HG03378 (cell line): ENCODE data around the gene LTBP3.

Source experiments
- ATAC-seq: cut with Tn5 transposase; IDR thresholded peaks from one replicate; pipeline ENCODE4 v1.9.1; 2021; ENCODE audit warnings: mild to moderate bottlenecking, moderate library complexity; ENCODE audit not compliant: unreplicated experiment

The LTBP3 gene

DNA sequence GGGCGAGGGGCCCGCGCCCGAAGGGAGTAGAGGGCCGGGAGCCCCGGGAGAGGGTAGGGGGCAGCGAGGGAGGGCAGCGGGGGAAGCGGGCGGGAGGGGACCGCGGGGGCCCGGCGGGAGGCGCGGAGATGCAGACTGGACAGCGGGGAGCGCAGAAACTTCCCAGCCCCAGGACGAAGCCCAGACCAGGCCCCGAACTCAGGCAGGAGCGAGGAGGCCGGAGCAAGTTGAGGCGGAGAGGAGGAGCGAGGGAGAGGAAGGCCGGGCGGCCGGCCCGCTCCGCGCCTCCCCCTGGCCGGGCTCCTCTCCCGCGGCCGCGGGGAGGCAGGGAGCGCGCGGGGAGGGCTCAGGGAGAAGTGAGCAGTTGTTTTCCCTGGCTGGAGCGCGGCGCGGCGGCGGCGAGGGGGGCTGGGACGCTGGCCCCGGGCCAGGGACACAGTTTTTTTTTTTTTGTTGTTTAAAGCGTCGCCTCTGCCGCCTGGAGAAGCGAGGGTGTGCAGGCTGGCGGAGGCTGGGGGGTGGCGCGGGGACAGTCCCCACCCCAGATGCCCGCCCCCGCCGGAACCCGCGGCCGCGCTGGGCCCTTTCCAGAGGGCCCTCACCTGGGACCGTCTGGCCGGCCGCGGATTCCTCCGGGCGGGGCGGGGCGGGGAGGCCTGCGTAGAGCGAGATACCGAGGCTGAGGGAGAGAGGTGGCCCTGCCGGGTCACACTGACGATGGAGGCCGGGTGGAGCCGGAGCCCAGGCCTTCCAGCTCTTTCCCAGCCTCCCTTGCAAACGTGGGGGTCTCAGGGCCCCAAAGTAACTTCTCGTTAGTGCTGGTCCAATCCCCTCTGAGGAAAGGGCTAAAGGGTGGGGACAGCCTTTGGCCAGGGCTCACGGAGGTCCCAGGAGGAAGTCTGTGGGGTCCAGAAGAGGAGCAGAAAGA, at the start of gene LTBP3:
TSS of gene LTBP3 (minus strand) at position 358 of the 928 bp plus-strand sequence. CDS start 400 bp downstream, outside the sequence.
- ATAC-seq, result no peak

DNA sequence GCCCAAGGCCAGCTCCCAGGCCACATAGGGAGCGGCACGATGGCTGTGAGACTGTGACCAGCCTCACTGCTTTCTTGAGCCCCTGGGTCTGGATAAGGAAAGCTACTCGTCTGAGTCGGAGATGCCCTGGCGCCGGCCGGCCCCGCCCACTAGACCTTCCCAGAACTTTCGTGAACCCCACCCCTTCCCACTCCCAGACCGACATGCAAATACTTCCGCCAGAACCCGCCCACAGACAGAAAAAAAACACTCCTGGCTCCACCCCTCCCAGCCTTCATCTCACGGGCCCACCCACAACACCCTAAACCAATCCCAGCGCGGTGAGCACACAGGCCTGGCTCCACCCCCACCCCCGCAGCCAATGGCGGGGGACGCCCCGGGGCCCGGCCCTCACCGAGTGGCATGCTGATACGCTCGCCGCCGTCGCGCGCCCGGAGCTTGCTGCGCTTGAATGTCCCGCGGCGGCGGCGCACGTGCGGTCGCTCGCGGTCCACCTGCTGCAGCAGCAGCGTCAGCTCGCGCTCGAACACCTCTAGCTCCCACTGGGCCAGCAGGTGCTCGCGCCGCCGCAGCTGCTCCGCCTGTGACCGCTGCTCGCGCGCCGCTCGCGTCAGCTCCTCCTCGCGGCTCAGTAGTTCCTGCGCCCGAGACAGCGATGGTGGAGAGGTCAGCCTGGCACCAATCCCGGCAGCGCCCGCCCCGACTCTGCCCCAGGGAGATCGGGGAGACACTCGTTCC, 48.9 kb upstream of the LTBP3 start:
- ATAC-seq, result no peak

DNA sequence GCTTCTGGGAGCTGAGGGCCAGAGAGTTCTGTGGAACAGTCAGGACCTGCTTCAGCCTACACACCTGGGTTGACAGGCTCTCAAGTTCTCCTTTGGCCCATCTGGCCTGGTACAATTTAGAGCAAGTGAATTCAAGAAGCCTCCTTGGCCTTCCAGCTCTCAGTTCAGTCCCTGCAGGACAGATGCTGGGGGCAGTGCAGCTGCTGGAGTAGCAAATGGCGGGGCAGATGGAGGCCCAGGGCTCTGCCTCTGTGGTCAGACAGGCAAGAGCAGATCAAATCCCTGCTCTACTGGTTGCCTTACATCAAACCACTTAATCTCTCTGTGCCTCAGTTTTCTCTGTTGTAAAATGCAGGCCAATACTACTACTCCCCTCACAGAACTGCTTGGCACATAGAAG, 46.1 kb upstream of the LTBP3 start:
- ATAC-seq, result no peak

DNA sequence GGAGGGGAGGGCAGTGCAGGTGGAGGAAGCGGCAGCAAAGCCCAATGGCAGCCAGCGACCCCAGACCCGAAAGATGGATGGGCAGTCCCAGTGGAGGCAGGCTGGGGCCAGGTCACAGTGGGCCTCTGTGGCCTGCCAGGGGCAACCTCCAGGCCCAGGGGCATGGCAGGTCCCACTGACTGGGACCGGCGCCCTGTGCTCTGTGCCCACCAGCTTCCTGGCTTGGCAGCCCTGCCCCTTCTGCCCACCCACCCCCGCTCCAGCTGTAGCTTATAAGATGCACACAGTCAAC, 41.7 kb upstream of the LTBP3 start:
- no peak for ATAC-seq

DNA sequence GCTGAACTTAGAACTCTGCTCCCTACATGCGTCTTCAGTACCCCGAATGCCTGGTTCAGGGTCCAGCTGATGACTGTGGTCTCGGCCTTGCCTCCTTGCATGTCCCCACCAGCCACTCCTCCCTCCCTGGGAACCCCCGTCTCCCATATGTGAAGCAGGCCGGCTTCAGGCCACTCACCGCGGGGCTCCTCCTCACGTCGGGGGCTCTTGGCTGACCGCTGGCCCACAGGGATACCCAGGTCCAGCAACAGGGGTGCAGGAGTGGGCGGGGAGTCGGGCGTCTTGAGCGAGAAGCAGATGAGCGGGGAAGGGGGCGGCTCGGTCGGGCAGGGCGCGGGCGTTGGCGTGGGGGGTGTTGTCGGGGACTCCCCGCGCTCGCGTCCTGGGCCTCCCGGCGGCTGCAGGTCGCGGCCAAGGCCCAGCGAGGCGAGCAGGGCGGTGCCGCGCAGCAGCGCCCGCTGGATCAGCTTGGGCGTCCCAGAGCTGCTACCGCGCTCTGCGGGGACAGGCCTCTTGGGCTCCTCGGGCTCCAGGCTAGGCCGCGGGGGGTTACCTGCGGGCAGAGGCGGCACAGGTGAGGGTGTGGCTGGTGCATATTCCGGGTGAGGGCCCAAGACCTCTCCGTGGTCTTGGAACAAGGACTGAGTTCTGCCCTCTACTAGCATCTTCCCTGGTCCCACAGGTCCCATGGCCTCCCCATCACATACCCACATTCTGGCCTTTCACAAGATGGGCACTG, 41.2 kb upstream of the LTBP3 start:
- ATAC-seq, result no peak

DNA sequence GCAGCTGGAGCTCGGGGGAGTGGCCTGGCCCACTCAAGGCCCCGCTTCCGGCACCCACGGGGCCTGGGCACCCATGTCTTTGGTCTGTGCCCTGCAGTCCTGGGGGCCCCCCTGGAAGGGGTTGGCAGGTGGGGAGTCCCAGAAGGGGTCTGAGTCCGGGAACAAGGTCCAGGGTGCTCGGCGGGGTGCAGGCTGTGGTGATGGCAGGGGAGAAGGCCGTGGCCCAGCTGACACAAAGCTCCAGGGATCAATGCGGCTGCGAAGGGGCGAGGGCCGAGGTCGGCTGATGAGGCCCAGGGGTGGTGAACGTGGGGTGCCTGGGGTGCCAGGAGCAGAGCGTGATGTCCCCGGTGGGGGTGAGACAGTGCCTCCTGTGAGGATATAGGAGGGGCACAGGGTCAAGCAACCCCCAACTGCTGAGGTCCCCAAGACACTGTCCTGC, 40.1 kb upstream of the LTBP3 start:
- no peak for ATAC-seq

DNA sequence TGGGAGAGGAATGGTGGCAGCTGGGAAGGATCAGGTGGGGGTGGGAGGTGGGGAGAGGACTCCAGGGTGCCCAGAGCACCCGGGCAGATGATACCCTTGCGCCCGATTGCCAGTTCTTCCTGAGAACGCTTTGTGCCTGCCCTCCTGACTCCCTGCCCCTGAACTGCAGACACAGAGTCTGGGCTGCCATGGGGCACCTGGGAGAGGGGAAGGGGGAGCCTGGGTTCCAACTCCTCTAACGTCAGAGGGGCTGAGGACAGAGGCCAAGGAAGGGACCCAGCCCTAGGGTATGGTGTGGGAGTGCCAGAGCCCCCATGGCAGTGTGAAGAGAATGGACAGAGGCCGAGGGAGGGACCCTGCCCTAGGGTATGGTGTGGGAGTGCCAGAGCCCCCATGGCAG, 38.4 kb upstream of the LTBP3 start:
- ATAC-seq, result no peak

DNA sequence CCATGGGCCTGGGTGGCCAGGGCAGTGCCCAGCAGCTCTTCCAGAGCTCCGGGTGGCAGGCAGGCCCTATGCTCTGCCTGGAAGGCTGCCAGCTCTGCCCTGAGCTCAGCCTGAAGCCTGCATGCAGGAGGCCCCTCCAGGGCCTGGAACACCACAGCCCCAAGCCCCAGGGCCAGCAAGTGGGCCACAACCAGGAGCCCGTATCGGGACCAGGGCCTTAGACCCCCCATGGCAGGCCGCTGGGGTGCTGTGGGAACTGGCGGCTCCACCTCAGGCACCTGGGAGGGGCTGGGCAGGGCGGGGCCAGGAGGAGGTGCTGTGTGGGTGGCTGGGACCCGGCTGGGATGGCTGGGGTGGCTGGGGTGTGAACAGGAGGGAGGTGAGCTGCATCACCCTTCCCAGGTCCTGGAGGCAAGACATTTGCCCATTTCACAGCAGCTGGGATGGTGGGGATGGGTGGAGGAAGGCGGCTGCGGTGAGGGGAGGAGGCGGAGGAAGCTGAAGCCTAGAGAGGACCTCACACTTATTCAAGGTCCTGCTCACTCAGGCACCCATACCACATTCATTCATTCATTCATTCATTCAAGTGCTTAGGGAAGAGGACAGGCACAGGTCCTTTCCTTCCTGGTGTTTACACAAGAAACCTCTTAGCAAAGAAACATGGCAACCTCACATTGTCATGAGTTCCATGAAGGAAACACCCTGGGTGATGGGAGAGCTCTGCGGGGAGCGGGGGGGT, 37.6 kb upstream of the LTBP3 start, which contains the start of gene KCNK7:
TSS of gene KCNK7 (minus strand) at position 258 of the 739 bp plus-strand sequence. CDS start at position 230, 28 bp downstream.
- ATAC-seq, result no peak

DNA sequence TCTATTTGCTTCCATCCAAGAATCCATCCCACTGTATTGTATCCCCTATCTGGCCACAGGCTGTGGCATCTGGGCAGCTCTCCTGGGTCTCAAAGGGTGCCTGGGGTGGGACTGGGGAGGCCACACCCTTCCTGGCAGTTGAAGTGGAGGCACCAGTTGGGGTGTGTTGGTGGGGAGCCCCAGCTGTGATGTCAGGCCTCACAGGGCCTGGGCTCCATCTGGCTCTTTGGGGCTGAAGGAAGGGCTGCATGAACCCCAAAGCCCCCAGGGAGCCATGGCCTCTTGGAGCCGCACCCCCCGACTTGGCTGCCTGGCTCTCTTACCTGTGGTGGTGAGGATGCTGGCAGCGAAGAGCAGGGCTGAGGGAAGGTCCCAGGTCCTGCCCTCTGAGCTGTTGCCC, 37.0 kb upstream of the LTBP3 start:
- no peak for ATAC-seq

DNA sequence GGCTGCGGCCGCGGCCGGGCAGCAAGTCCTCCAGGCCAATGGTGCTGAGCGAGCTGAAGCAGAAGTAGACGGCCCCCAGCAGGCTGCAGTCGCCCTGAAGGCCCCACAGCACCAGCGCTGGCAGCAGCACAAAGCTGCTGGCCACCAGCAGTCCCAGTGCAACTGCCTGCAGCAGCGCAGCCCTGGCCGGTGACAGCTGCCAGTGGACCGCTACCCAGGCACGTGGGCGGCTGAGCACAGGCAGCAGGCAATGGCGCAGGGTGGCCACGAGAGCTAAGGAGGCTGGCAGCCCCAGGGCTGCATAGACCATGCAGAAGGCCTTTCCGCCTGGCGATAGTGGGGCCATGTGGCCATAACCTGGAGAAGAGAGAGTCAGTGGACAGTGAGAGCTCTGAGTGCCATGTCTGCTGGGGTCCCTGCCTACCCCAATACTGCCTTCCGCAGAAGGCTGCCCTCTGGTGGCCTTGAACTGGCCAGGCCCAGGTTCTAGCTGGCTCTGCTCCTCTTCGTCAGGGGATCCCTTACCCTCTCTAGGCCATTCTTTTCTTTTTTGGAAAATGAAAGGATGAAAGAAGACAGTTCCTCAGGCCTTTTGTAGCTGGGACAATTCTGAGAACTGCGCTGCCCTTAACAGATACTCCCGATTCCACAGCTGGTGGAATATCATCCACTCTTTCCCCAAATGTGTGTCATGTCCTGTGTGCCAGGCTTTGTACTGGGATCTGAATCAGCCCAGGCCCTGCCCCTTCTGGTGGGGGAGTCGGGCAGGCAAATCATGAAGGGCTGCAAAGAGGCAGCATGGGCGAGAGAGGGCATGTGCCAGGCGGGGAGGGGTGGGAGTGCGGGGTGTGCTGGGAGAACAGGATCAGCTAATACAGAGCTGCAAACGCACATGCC, 35.6 kb upstream of the LTBP3 start:
- ATAC-seq, result no peak

DNA sequence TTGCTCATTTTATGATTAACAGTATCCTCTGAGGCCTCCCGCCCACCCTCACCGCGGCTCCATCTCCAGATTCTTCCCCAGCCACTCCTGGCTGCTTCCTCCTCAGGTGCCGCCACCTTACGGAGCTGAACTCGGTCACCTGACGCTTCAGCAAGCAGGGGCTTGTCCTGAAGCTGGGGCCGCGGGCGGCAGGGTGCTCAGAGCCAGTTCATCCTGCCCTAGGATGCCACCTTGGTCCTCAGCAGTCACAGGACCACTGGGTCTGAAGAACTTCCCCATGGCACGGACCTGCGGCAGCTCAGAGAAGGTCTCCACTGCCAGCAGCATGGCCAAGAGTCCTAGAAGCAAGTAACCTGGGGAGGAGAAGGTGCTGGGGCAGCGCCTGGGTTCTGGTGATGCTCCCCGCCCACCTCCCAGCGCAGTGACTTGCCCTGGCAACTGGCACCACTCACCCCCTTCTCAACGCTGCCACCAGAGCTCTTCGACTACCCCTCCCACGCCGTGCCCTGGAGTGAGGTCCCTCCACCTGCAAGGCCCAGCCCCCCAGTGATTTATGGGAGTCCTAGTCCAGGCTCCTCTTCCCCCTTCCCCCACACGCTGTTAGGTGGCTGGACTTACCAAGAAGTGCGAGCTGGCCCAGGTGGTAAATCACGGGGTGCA, 34.8 kb upstream of the LTBP3 start:
- ATAC-seq, result no peak

DNA sequence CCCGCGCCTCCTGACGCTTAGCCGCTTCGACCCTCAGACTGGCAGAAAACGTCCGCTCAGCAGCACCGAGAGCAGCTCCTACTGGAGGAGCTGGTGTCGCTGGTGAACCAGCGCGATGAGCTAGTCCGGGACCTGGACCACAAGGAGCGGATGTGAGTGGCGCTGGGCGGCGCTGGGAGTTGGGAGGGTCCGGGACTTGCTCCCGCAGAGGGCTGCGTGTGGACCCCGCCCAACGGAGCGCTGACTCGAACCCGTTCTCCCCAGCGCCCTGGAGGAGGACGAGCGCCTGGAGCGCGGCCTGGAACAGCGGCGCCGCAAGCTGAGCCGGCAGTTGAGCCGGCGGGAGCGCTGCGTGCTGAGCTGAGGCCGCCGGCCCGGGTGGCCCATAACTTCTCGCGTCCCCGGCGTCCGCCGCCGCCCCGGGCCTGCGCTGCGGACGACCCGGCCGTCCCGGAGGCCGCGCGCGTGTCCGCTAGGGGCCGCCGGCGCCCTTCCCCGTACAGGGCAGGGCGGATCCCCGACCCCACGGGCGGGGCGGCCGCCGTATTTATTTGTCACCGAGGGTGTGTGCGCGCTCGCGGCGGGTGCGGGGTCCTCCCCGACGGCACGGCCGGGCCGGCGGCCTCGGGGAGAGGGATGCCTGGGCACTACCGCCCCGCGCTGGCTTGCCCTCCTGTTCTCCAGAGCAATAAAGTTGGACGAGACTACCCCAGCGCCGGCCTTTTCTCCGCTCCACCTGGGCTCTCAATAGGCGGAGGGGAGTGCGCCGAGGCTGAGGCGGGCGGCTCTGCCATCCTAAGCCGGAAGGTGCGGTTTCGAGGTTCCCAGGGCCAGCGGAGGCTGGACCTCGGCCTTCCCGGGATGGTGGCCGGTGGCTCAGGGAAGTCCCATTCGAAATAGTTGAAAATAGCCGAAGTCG, 34.0 kb upstream of the LTBP3 start:
- ATAC-seq, result no peak

DNA sequence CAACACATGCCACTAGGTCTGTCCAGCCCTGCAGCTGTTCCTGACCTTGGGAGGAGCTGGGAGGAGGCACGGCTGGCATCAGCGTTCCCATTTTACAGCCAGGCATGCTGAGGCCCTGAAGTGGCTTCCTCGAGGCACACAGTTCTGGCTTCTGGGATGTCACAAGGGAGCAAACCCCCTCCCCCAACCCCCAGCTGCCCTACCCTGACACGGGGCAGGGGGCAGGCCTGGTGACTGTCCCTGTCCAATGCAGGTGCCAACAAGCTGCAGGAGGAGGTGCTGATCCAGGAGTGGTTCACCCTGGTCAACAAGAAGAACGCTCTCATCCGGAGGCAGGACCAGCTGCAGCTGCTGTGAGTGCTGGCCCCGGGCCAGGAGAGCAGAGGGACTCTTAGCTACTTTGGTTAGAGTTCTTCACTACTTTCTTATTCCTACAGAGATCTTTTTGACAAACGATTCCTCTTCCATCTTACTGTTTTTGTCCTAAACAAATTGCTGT, 32.1 kb upstream of the LTBP3 start:
- ATAC-seq, result no peak

DNA sequence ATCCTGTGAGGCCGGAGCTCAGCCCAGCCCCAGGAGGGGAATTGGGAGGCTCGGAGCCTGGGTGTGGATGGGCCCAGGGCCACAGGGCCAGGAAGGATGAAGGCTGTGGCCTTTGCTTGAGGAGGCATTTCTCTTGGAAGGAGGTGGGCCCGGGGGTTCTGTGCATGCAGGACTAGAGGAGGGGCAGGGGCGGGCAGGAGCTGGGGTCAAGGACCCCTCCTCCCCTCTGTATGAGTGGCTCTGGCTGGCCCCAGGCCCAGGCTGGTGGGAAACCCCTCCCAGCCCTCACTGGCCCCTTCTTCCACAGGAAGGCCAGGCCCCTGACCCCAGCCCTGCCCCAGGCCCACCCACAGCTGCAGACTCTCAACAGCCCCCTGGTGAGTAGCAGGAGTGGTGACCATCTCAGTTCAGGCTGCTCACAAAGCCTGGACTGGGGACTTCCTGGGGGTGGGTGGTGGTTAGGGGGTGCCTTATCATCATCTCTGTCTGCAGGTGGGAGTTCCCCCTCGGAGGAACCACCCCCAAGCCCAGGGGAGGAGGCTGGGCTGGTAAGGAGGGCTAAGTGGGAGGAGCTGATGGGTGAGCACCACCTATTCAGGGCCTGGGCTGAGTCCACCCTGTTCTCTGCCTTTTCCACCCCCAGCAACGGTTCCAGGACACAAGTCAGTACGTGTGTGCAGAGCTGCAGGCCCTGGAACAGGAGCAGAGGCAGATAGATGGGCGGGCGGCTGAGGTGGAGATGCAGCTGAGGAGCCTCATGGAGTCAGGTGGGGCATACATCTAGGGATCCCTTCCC, 31.5 kb upstream of the LTBP3 start:
- no peak for ATAC-seq

DNA sequence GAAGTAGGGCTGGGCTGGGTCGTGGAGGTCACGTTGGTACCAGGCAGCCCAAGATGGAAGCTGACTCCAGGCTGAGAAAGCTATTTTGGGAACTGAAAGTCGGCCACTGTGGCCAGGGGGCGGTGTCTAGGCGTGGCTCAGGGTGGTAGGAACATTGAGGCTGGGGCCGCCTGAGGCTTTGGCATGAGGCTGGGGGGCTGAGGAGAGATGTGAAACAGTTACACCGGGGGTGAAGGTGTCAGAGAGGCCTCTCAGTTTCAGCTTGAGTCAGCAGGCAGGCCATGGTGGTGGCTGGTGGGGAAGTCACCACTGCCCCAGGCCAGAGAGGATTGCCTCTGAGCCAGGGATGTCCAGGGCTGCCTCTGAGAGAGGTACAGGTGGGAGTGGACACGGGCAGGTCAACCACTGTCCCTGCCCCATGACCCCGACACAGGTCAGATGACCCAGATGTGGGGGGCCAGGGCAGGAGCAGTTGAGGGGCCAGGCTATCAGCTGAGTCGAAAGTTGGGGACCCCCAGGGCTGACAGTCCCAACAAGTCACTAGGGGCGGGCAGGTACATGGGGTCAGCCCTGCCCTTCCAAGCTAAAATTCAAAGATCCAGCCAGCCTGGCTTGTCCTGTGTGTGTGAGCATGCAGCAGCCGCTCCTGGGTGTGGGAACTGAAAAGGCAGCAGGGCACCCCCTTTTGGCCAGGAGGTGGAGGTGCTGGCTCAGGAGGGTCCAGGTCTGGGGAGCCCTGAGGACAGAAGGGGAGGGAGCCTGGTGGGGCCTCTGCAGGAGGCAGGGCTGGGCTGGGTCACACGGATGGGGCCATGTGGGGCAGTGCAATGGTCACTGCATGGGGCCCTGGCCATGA, 30.3 kb upstream of the LTBP3 start:
- peak; percentile 56 for ATAC-seq

DNA sequence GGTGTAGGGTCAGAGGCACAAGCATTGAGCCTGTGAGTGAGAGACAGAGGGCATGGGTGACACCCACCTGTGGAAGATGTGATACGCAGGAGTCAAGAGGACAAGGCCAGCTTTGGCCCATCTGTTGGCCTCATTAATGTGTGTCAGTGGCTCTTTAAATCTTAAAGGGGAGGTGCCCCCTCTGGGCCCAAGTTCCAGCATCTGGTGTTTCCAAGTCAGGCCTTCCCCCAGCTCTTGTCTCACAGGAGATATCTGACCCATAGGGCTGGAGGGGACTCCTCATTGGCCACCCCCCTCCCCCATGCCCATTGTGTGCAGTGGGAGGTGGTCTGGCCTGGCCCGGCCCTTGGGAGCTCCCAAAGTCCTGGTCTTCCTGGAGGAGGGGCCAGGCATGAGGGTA, 28.5 kb upstream of the LTBP3 start:
- ATAC-seq, result no peak
